C4-2B (cell line): ENCODE data around the gene HOXA5.

Source experiments
- CTCF ChIP-seq: fragments of 450-650 bp; conservative IDR thresholded peaks from 2 replicates; pipeline ENCODE4 v1.5.1; 2017; ENCODE audit warnings: mild to moderate bottlenecking
- ZFX ChIP-seq: fragments of 450-650 bp; IDR thresholded peaks from 2 replicates; pipeline ENCODE4 v1.6.1; 2017

GRCh38 chr7:27179503-27180430 is 36.3 kb upstream of the HOXA5 start:
- TF ChIP-seq CTCF, result peak; percentile 96
- no peak for TF ChIP-seq ZFX
